HL-60 (cell line): Measurements from ENCODE around the gene IRS2.

Experiments used
- DNase-seq, 2 experiments: peaks; one replicate each; pipeline ENCODE4 v3.0.0-alpha.2; 2010 to 2020; ENCODE audit warnings: low read depth in 1 of 2, low spot score in 1 of 2
- H3K27ac ChIP-seq: fragments of 250-450 bp; sonication (Bioruptor Pico); replicated peaks from 2 replicates; pipeline ENCODE4 v1.5.1; 2020; ENCODE audit warnings: mild to moderate bottlenecking, moderate library complexity
- H3K27me3 ChIP-seq: fragments of 250-450 bp; sonication (Bioruptor Pico); 2 replicates; pipeline ENCODE4 v1.5.1; 2021; ENCODE audit warnings: mild to moderate bottlenecking, moderate library complexity; ENCODE audit not compliant: insufficient read depth, poor library complexity, severe bottlenecking
- H3K4me3 ChIP-seq: replicated peaks from 2 replicates; pipeline ENCODE4 v1.5.1; 2011; ENCODE audit warnings: mild to moderate bottlenecking, control low read depth, low read length; ENCODE audit not compliant: insufficient read depth
- CTCF ChIP-seq: IDR thresholded peaks from one replicate; pipeline ENCODE4 v1.5.1; 2011; ENCODE audit warnings: low read length, control low read depth, inconsistent platforms; ENCODE audit not compliant: insufficient read depth
- GABPA ChIP-seq: IDR thresholded peaks from 2 replicates; pipeline ENCODE4 v1.6.1; 2012; ENCODE audit warnings: low read depth
- POLR2AphosphoS5 ChIP-seq: IDR thresholded peaks from 2 replicates; pipeline ENCODE4 v1.6.1; 2012; ENCODE audit warnings: low read depth
- REST ChIP-seq: IDR thresholded peaks from 2 replicates; pipeline ENCODE4 v1.6.1; 2012; ENCODE audit warnings: low read depth; ENCODE audit not compliant: insufficient replicate concordance
- SPI1 ChIP-seq: IDR thresholded peaks from 2 replicates; pipeline ENCODE4 v1.6.1; 2012; ENCODE audit warnings: low read depth, mild to moderate bottlenecking, borderline replicate concordance
- long read RNA-seq: library from polyadenylated mRNA; unstranded; transcript quantifications from one replicate; pipeline ENCODE4 v2.0.0, GENCODE V29; 2020

Gene IRS2
- long read RNA-seq, full-length matches to known transcripts: 6 of 6 reads
- long read RNA-seq, partial matches to known transcripts: 0 of 6 reads
- long read RNA-seq, other reads (novel, unspliced or antisense): 0 of 6 reads

GRCh38 chr13:109786457-109787134, at the start of gene IRS2:
IRS2 (minus strand) TSS chr13:109786583; CDS start chr13:109786053, 530 bp downstream.
- Histone ChIP-seq H3K4me3 (peak within 1 kb of the TSS; percentile 64), H3K27ac (peak within 1 kb of the TSS; percentile 97), H3K27me3 (no peaks in the 10 kb centered on the region)
- DNase-seq: peak; percentile 90 to 97
- TF ChIP-seq CTCF: no peak
- peak; percentile 96; the same call in 1 of the 2 replicates for TF ChIP-seq POLR2AphosphoS5
- peak; percentile 44 for TF ChIP-seq REST
- TF ChIP-seq GABPA: no peak
- TF ChIP-seq SPI1: no peak; the same call in 1 of the 2 replicates

- peaks cover 4% of the 10 kb centered on the region for H3K27me3 ChIP-seq
- no peak for DNase-seq
- no peak for TF ChIP-seq SPI1
- no peak for TF ChIP-seq CTCF
- no peak for TF ChIP-seq GABPA
- no peak for TF ChIP-seq POLR2AphosphoS5
- TF ChIP-seq REST: no peak
- H3K27ac ChIP-seq: no peak overlapping the region
- H3K4me3 ChIP-seq: no peak overlapping the region
These were observed 48.8 kb upstream of the IRS2 start for GRCh38 chr13:109834973-109835720.

GRCh38 chr13:109833940-109834339, 47.6 kb upstream of the IRS2 start:
- H3K27ac ChIP-seq: no peak overlapping the region
- DNase-seq: no peak
- no peak for TF ChIP-seq SPI1
- no peak for TF ChIP-seq REST
- no peak for TF ChIP-seq POLR2AphosphoS5
- no peak for TF ChIP-seq GABPA
- TF ChIP-seq CTCF: no peak
- H3K4me3 ChIP-seq: no peak overlapping the region
- H3K27me3 ChIP-seq: peaks cover 4% of the 10 kb centered on the region
